ENCODE results near the gene ELAVL3.

ELAVL3 gene

GRCh38 chr19:11480715-11481533 lies at the start of gene ELAVL3:
ELAVL3 (minus strand) TSS chr19:11481046; CDS start chr19:11480608, 438 bp downstream.
- Histone ChIP-seq H3K9ac (ENCODE audit: low read length in 2 of 2) (no peak within 1 kb of the TSS), H3K27ac (ENCODE audit: low read length) (no peak within 1 kb of the TSS), H3K4me1 (ENCODE audit: control insufficient read depth, insufficient read depth, low read length) (peaks cover 25% of the 10 kb centered on the region), H3K9me3 (ENCODE audit: control insufficient read depth in 2 of 2, low read length in 2 of 2) (no peaks in the 10 kb centered on the region), H3K27me3 (ENCODE audit: control insufficient read depth in 1 of 2, insufficient read depth in 2 of 2, low read length in 2 of 2) (peaks cover 27 to 55% of the 10 kb centered on the region in 2 donors), H3K36me3 (ENCODE audit: control insufficient read depth in 2 of 2, insufficient read depth in 2 of 2, low read length in 2 of 2) (peaks cover 0 to 4% of the 10 kb centered on the region in 2 donors), H3K4me3 (ENCODE audit: low read length in 2 of 2) (peak within 1 kb of the TSS in 1 of 2 donors; percentile 22)

DNA sequence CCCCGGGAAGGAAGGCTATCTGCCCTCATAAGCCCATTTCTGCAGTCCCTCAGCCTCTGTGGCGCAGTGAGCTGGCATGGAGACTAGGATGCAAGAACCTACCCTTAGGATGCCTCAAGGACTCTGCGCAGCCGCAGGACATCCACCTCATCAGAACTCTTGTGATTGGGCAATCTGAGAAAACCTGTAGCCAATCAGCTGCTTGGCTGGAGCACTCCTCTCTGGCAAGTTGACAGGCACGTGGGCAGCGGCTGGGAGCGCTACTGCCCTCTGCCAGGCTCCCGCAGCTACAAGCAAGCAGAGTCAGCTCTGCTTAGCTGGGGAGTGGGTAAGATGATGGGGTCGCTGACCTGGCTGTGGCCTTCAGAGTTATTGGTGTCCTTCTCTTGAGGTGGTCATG lies 49.6 kb upstream of the ELAVL3 start:
- Histone ChIP-seq H3K4me1 (ENCODE audit: control insufficient read depth, insufficient read depth, low read length) (peaks cover 23% of the 10 kb centered on the region), H3K9ac (ENCODE audit: low read length in 2 of 2) (no peak overlapping the region), H3K9me3 (ENCODE audit: control insufficient read depth in 2 of 2, low read length in 2 of 2) (no peaks in the 10 kb centered on the region), H3K27me3 (ENCODE audit: control insufficient read depth in 1 of 2, insufficient read depth in 2 of 2, low read length in 2 of 2) (no peaks in the 10 kb centered on the region), H3K36me3 (ENCODE audit: control insufficient read depth in 2 of 2, insufficient read depth in 2 of 2, low read length in 2 of 2) (no peaks in the 10 kb centered on the region), H3K27ac (ENCODE audit: low read length) (peak overlapping the region; percentile 87), H3K4me3 (ENCODE audit: low read length in 2 of 2) (no peak overlapping the region)

DNA sequence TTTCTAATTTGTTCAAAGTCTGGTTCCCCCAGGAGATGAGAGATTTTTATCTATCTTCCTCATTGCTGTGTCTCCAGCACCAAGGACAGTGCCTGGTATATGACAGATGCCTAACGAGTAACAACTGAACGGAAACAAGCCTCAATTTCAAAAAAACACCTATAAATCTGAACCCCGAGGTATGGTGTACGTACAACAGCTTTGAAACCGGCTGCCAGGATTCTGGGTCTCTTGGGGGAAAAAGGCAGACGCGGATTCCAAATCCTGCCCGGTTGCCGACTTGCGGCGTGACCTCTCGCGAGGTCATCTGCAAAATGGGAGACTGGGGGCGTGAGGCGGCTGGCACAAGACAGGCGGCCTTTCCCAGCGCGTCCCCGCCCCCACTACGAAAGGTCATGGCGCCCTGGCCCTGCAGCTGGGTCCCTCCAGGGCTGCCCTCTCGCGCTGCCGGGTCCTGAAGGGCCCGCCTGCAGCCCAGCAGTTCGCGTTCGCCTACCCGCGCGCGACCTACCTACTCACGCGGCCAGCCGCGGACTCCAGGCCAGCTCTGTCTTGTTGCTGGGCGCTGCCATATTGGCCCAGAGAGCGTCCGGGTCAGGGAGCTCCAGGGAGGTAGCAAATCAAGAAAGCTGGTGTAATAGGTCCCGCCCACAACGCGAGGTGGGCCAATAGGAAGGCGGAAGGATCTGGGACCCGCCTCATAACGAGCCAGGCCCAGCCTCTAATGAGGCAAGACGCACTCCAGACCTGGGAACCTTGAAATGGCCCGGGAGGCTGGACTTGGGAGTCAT lies 47.9 kb upstream of the ELAVL3 start, which contains the start of gene ECSIT:
Gene ECSIT, minus strand, starts transcription at position 584 of the 791 bp plus-strand sequence. CDS start 9,964 bp downstream, outside the sequence.
- Histone ChIP-seq H3K27ac (ENCODE audit: low read length) (peak within 1 kb of the TSS; percentile 87), H3K9ac (ENCODE audit: low read length in 2 of 2) (peak within 1 kb of the TSS; percentile 66 to 85), H3K36me3 (ENCODE audit: control insufficient read depth in 2 of 2, insufficient read depth in 2 of 2, low read length in 2 of 2) (peaks cover 0 to 2% of the 10 kb centered on the region in 2 donors), H3K9me3 (ENCODE audit: control insufficient read depth in 2 of 2, low read length in 2 of 2) (no peaks in the 10 kb centered on the region), H3K4me1 (ENCODE audit: control insufficient read depth, insufficient read depth, low read length) (peaks cover 16% of the 10 kb centered on the region), H3K27me3 (ENCODE audit: control insufficient read depth in 1 of 2, insufficient read depth in 2 of 2, low read length in 2 of 2) (no peaks in the 10 kb centered on the region), H3K4me3 (ENCODE audit: low read length in 2 of 2) (peak within 1 kb of the TSS; percentile 69 to 93)

GRCh38 chr19:11519138-11519537 lies 38.3 kb upstream of the ELAVL3 start:
- no peak overlapping the region for H3K27ac ChIP-seq (ENCODE audit: low read length)
- no peaks in the 10 kb centered on the region for H3K4me1 ChIP-seq (ENCODE audit: control insufficient read depth, insufficient read depth, low read length)
- no peaks in the 10 kb centered on the region for H3K27me3 ChIP-seq (ENCODE audit: control insufficient read depth in 1 of 2, insufficient read depth in 2 of 2, low read length in 2 of 2)
- H3K9me3 ChIP-seq (ENCODE audit: control insufficient read depth in 2 of 2, low read length in 2 of 2) = no peaks in the 10 kb centered on the region
- H3K4me3 ChIP-seq (ENCODE audit: low read length in 2 of 2) = no peak overlapping the region
- H3K9ac ChIP-seq (ENCODE audit: low read length in 2 of 2) = no peak overlapping the region
- H3K36me3 ChIP-seq (ENCODE audit: control insufficient read depth in 2 of 2, insufficient read depth in 2 of 2, low read length in 2 of 2) = peaks cover 4 to 17% of the 10 kb centered on the region in 2 donors

DNA sequence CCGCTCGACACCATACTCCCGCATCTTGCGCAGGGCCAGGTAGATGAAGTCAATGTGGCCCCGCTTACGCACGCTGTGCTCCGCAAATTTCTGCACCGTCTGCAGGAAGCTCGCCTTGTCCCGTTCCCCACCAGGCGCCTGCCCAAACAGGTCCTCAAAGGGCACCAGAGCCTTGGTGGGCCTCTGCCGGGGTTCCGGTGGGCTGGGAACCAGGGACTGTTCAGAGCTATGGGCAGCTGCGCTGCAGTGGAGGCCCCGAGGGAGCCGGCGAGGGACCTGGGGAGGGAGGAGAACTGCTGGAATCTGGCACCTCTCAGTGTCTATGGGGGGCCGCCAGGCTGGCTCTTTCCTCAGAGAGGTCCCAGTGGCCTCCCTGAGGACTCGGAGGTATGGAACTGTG lies 33.1 kb upstream of the ELAVL3 start:
- H3K9me3 ChIP-seq (ENCODE audit: control insufficient read depth in 2 of 2, low read length in 2 of 2) = no peaks in the 10 kb centered on the region
- no peak overlapping the region for H3K4me3 ChIP-seq (ENCODE audit: low read length in 2 of 2)
- H3K4me1 ChIP-seq (ENCODE audit: control insufficient read depth, insufficient read depth, low read length) = no peaks in the 10 kb centered on the region
- H3K27me3 ChIP-seq (ENCODE audit: control insufficient read depth in 1 of 2, insufficient read depth in 2 of 2, low read length in 2 of 2) = no peaks in the 10 kb centered on the region
- no peak overlapping the region for H3K9ac ChIP-seq (ENCODE audit: low read length in 2 of 2)
- peaks cover 21 to 30% of the 10 kb centered on the region in 2 donors for H3K36me3 ChIP-seq (ENCODE audit: control insufficient read depth in 2 of 2, insufficient read depth in 2 of 2, low read length in 2 of 2)
- no peak overlapping the region for H3K27ac ChIP-seq (ENCODE audit: low read length)

DNA sequence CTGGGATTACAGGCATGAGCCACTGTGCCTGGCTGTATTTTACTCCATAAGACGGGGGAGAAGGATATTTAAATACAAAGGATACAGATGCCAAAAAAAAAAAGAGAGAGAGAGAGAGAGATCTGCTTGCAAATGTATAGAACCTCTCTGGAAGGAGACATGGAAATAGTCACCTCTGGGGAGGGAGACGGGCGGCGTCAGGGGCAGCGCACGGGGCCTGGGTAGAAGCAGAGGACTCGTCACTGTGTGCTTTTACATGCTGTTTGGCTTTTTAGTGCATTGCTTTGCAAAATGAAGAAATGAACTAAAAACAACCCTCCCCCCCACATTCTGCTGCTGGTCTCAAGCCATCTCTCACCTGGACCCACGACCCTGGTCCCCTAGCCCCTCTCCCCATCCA lies 29.6 kb upstream of the ELAVL3 start:
- peaks cover 5% of the 10 kb centered on the region for H3K4me1 ChIP-seq (ENCODE audit: control insufficient read depth, insufficient read depth, low read length)
- H3K4me3 ChIP-seq (ENCODE audit: low read length in 2 of 2) = no peak overlapping the region
- peaks cover 18% of the 10 kb centered on the region in 2 donors for H3K36me3 ChIP-seq (ENCODE audit: control insufficient read depth in 2 of 2, insufficient read depth in 2 of 2, low read length in 2 of 2)
- no peak overlapping the region for H3K9ac ChIP-seq (ENCODE audit: low read length in 2 of 2)
- no peak overlapping the region for H3K27ac ChIP-seq (ENCODE audit: low read length)
- no peaks in the 10 kb centered on the region for H3K27me3 ChIP-seq (ENCODE audit: control insufficient read depth in 1 of 2, insufficient read depth in 2 of 2, low read length in 2 of 2)
- no peaks in the 10 kb centered on the region for H3K9me3 ChIP-seq (ENCODE audit: control insufficient read depth in 2 of 2, low read length in 2 of 2)

- Histone ChIP-seq H3K4me1 (ENCODE audit: control insufficient read depth, insufficient read depth, low read length) (peaks cover 9% of the 10 kb centered on the region), H3K9me3 (ENCODE audit: control insufficient read depth in 2 of 2, low read length in 2 of 2) (no peaks in the 10 kb centered on the region), H3K4me3 (ENCODE audit: low read length in 2 of 2) (no peak overlapping the region), H3K27ac (ENCODE audit: low read length) (no peak overlapping the region), H3K9ac (ENCODE audit: low read length in 2 of 2) (no peak overlapping the region), H3K36me3 (ENCODE audit: control insufficient read depth in 2 of 2, insufficient read depth in 2 of 2, low read length in 2 of 2) (peaks cover 8 to 9% of the 10 kb centered on the region in 2 donors), H3K27me3 (ENCODE audit: control insufficient read depth in 1 of 2, insufficient read depth in 2 of 2, low read length in 2 of 2) (no peaks in the 10 kb centered on the region)
These were observed 26.7 kb upstream of the ELAVL3 start for GRCh38 chr19:11507370-11508078.

GRCh38 chr19:11506967-11507366 lies 26.1 kb upstream of the ELAVL3 start:
- Histone ChIP-seq H3K27me3 (ENCODE audit: control insufficient read depth in 1 of 2, insufficient read depth in 2 of 2, low read length in 2 of 2) (no peaks in the 10 kb centered on the region), H3K9me3 (ENCODE audit: control insufficient read depth in 2 of 2, low read length in 2 of 2) (no peaks in the 10 kb centered on the region), H3K4me1 (ENCODE audit: control insufficient read depth, insufficient read depth, low read length) (peaks cover 9% of the 10 kb centered on the region), H3K9ac (ENCODE audit: low read length in 2 of 2) (no peak overlapping the region), H3K4me3 (ENCODE audit: low read length in 2 of 2) (no peak overlapping the region), H3K36me3 (ENCODE audit: control insufficient read depth in 2 of 2, insufficient read depth in 2 of 2, low read length in 2 of 2) (peaks cover 5 to 7% of the 10 kb centered on the region in 2 donors), H3K27ac (ENCODE audit: low read length) (no peak overlapping the region)

- no peaks in the 10 kb centered on the region for H3K9me3 ChIP-seq (ENCODE audit: control insufficient read depth in 2 of 2, low read length in 2 of 2)
- peak overlapping the region; percentile 66 to 87 for H3K9ac ChIP-seq (ENCODE audit: low read length in 2 of 2)
- H3K4me3 ChIP-seq (ENCODE audit: low read length in 2 of 2) = peak overlapping the region; percentile 82 to 84
- H3K27ac ChIP-seq (ENCODE audit: low read length) = peak overlapping the region; percentile 90
- H3K27me3 ChIP-seq (ENCODE audit: control insufficient read depth in 1 of 2, insufficient read depth in 2 of 2, low read length in 2 of 2) = no peaks in the 10 kb centered on the region
- peaks cover 9% of the 10 kb centered on the region for H3K4me1 ChIP-seq (ENCODE audit: control insufficient read depth, insufficient read depth, low read length)
- peaks cover under 1 to 3% of the 10 kb centered on the region in 2 donors for H3K36me3 ChIP-seq (ENCODE audit: control insufficient read depth in 2 of 2, insufficient read depth in 2 of 2, low read length in 2 of 2)
These were observed 25.3 kb upstream of the ELAVL3 start for GRCh38 chr19:11506101-11506555.

- Histone ChIP-seq H3K4me3 (ENCODE audit: low read length in 2 of 2) (peak within 1 kb of the TSS; percentile 82 to 84), H3K27me3 (ENCODE audit: control insufficient read depth in 1 of 2, insufficient read depth in 2 of 2, low read length in 2 of 2) (no peaks in the 10 kb centered on the region), H3K27ac (ENCODE audit: low read length) (peak within 1 kb of the TSS; percentile 90), H3K9ac (ENCODE audit: low read length in 2 of 2) (peak within 1 kb of the TSS; percentile 78 to 87), H3K9me3 (ENCODE audit: control insufficient read depth in 2 of 2, low read length in 2 of 2) (no peaks in the 10 kb centered on the region), H3K4me1 (ENCODE audit: control insufficient read depth, insufficient read depth, low read length) (peaks cover 9% of the 10 kb centered on the region), H3K36me3 (ENCODE audit: control insufficient read depth in 2 of 2, insufficient read depth in 2 of 2, low read length in 2 of 2) (no peaks in the 10 kb centered on the region)
These were observed 24.8 kb upstream of the ELAVL3 start, which contains the start of gene ZNF653 for GRCh38 chr19:11505504-11506100. ZNF653 (minus strand) TSS chr19:11505839; CDS start chr19:11505786, 53 bp downstream.

All from stomach smooth muscle (tissue), 2 donors.